NCI-H226 (cell line): ENCODE results near the gene RBM10.
A peak's percentile ranks its signal among the peaks of the same experiment; 100 is the strongest.

Experiments used
- DNase-seq: peaks from one replicate; pipeline ENCODE4 v3.0.0-alpha.2; 2015

RBM10 gene

DNA sequence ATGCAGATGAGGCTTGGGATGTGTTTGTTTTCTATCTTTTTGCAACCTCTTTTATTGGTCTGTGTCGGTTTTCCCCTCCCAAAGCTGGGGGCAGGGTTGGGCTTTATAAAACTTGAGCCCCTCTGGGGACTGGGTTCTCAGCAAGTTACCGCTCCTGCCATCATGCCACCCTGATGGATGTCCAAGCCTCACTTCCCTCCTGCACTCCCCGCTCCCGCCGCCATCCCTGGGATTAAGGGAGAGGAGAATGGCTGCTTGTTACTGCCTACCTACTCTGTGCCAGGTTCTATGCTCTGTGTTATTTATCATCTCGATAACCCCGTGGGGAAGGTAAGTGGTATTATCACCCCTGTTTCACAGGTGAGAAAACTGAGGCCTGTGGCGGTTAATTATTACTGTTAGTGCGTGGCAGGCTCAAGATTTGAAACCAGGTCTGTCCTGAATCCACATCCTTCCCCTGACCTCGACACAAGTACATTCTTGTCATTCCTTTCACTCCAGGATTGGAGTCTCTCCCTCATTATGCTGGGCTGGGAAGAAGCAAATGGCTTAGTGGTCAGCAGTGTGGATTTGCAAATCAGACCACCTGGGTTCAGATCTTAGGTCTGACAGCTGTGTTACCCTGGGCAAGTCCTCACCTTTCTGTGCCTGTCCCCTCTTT lies 53.1 kb downstream of the RBM10 start:
- no peak for DNase-seq

DNA sequence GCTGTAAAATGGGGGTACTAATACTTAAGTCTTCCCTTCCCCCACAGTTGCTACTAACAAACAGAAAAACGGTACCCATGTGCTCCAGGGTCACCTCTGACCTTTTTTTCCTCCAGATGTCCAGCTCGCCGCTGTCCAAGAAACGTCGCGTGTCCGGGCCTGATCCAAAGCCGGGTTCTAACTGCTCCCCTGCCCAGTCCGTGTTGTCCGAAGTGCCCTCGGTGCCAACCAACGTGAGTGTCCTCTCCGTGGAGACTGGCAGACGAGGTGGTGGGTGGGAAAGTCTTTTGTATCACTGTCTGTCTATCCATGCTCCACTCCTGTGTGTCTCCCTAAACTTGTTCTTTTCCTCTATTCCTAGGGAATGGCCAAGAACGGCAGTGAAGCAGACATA lies 53.7 kb downstream of the RBM10 start:
- DNase-seq: no peak

DNA sequence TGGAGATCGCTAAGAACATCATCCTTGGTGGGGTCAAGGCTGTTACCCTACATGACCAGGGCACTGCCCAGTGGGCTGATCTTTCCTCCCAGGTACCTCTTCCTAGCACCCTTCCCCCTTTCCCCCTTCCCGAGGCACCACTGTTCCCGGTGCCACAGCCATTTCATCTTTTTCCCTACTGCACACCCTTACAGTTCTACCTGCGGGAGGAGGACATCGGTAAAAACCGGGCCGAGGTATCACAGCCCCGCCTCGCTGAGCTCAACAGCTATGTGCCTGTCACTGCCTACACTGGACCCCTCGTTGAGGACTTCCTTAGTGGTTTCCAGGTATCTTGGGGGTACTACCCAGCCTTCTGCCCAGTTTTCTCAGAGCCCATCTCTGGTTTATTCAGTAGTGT lies 54.3 kb downstream of the RBM10 start:
- DNase-seq: no peak

DNA sequence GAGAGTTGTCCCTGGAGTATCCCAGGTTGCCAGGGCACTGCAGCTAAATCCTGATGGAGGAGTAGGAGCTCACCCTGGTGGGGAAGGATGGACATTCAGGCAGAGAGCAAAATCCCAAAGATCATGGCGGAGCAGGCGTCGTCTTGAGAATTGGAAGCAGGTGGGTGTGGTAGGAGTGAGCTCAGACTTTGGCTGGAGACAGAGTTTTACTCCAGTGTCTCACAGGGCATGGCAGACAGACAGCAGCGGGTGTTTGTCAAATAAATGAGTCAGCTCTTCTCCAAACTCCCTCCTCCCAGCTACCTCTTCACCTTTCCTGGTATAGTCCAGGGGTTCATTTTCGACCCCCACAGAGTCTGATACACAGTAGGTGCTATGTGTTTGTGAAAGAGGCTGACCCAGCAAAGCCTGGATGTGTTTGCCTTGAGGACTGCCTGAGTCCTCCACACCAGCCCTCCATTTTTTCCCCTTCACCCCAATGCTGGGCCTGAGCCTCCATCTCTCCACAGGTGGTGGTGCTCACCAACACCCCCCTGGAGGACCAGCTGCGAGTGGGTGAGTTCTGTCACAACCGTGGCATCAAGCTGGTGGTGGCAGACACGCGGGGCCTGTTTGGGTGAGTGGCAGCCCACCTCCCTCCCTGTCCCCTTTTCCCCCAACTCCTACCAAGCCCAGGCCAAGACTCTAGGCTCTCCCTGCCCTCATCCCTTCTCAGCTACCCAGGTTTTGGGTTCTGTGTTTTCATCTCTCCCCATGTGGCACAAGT lies 55.5 kb downstream of the RBM10 start:
- DNase-seq: peak; percentile 63

DNA sequence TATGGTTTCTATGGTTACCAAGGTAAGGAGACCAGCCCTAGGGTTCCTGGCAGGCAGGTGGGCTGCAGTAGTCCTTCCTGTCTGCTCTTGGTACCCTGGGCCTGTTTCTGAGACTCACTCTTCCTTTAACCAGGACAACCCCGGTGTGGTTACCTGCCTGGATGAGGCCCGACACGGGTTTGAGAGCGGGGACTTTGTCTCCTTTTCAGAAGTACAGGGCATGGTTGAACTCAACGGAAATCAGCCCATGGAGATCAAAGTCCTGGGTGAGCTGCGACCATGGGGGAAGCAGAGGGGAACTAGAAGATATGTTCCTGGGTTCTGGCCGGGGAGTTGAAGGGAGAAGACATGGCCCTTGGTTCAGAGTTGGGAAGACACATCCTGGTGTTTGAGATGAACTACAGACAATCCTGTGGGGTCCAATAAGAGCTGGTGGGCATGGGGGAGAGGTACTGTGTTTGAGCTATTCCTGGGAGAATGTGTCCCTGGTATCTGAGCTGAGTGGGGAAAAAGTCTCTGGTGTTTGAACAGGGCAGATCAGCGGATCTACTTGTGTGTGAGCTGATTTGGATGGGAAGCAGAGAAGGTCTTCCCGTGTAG lies 56.4 kb downstream of the RBM10 start:
- DNase-seq: no peak

DNA sequence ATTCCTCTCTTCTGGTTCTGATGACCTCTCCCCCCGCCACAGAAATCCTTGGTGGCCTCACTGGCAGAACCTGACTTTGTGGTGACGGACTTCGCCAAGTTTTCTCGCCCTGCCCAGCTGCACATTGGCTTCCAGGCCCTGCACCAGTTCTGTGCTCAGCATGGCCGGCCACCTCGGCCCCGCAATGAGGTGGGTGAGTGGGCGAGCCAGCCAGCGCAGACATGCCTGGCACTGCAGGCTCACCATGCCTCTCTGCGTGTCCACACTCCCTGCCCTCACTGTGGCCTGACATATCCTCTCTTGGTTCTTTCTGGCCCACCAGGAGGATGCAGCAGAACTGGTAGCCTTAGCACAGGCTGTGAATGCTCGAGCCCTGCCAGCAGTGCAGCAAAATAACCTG lies 57.3 kb downstream of the RBM10 start:
- DNase-seq: no peak

DNA sequence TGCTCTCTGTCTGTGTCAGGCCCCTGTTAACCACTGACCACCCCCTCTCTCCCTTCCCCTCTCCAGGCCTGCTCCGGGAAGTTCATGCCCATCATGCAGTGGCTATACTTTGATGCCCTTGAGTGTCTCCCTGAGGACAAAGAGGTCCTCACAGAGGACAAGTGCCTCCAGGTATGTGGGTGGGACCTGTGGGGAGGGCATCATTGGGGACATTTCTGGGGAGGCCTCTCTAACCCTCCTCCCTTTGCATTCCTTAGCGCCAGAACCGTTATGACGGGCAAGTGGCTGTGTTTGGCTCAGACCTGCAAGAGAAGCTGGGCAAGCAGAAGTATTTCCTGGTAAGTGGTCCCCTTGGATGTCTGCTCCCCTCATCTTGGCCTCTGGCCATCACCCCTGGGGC lies 57.9 kb downstream of the RBM10 start:
- DNase-seq: no peak

DNA sequence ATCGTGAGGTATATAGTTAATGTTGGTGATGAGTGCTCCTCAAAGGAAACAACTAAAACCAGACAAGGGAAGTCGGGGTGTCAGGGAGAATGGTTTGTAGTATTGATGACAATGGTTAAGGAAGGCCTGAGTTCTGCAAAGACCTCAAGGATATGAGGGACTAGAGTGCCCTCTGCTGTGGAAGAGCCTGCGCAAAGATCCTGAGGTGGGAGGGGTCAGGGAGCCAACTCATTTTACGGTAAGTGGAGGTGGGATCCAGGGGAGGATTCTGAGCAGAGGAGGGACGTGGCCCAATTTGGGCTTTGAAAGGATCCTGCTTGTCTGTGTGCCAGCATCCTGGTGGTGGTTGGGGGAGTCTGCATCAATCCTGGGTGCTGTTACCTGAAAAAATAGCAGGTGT lies 59.9 kb downstream of the RBM10 start:
- no peak for DNase-seq

DNA sequence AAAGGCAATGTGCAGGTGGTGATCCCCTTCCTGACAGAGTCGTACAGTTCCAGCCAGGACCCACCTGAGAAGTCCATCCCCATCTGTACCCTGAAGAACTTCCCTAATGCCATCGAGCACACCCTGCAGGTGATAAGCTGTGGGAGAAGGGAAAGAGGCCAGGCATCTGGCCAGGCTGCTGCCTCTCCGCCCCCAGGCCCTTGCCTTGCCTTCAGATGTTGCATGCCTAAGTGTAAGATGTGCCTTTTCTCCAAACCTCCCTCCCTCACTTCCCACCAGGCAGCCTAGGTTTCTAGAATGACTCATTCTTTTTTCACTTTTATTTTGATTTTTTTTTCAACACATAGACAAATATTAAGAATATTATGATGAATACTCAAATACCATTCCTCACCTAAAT lies 61.3 kb downstream of the RBM10 start:
- peak; percentile 68 for DNase-seq

DNA sequence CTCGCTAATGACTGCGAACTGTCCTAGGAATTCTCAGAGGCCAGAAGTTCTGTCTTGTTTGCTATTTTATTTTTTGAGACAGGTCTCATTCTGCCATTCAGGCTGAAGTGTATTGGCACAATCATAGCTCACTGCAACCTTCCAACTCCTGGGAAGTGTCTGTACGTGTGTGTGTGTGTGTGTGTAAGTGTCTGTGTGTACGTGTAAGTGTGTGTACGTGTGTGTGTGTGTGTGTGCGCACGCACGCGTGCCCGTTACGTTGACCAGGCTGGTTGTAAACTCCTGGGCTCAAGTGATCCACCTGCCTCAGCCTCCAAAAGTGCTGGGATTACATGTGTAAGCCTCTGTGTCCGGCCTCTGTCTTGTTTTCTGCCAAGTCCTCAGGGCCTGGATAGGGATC lies 63.1 kb downstream of the RBM10 start:
- DNase-seq: no peak

DNA sequence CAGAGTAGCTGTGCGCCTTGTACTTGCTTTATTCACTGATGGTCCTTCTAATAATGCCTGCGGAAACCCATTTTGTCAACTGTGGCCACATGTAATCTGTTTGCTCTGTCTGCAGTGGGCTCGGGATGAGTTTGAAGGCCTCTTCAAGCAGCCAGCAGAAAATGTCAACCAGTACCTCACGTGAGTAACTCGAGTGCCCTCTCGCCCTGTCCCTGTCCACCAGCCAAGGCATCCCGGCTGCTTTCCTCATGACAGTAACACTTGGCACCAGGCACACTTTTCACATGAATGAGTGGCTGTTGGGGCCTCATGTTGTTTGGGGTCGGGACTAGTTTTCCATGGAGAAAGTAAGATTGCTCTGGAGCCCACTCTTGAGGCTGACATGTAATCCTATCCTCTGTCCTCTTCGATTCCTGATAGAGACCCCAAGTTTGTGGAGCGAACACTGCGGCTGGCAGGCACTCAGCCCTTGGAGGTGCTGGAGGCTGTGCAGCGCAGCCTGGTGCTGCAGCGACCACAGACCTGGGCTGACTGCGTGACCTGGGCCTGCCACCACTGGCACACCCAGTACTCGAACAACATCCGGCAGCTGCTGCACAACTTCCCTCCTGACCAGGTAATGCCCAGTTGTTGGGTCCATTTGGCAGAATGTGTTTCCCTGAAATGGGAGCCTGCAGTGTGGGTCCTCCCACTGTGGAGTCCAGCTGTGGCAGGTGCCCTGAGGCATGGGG lies 64.7 kb downstream of the RBM10 start:
- no peak for DNase-seq

DNA sequence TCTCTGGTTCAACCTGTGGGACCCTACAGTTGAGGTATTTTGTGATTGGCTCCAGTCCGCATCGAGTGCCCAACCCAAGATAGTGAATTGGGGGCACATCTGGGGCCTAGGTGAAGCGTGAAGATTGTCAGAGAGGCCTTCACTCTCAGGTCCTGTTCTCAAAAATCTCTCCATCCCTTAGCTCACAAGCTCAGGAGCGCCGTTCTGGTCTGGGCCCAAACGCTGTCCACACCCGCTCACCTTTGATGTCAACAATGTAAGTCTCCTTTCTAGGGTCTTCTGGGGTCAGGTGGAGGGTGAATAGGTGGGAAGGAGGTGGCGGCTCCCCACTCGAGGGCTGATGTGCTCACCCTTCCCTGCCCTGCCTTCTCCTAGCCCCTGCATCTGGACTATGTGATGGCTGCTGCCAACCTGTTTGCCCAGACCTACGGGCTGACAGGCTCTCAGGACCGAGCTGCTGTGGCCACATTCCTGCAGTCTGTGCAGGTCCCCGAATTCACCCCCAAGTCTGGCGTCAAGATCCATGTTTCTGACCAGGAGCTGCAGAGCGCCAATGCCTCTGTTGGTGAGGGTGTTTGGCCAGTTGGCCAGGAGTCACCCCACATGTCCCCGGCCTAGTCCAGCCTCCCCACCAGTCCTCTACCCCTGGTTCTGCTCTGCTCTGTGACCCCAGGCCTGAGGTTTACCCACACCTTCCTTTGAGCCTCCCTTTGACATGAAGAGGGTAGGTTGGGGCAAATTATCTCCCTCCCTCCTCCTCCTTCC lies 65.8 kb downstream of the RBM10 start:
- DNase-seq: no peak

DNA sequence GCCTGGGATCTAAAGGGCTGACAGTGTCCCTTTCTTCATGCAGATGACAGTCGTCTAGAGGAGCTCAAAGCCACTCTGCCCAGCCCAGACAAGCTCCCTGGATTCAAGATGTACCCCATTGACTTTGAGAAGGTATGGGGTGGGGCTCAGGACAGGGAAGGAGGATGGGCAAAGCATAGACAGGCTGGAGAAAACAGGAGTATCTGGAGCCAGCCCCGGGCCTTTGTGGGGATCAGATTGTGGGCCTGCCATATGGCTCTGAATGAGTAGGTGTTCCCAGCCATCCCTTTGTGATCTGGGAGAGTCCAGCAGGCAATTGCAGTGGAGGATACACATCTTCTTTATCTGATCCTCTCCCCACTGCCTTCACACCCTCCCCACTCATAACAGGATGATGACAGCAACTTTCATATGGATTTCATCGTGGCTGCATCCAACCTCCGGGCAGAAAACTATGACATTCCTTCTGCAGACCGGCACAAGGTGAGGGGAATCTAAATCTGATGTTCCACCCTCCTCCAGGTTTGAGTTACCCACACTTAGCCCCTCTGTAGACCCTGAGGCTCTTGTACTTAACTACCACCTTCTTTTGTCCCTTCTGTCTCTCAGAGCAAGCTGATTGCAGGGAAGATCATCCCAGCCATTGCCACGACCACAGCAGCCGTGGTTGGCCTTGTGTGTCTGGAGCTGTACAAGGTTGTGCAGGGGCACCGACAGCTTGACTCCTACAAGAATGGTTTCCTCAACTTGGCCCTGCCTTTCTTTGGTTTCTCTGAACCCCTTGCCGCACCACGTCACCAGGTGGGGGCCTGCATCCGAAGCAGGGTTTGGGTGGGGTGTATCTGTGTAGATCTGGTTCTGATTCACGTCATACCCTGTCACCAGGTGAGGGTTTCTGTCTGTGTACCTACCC lies 67.6 kb downstream of the RBM10 start:
- no peak for DNase-seq

DNA sequence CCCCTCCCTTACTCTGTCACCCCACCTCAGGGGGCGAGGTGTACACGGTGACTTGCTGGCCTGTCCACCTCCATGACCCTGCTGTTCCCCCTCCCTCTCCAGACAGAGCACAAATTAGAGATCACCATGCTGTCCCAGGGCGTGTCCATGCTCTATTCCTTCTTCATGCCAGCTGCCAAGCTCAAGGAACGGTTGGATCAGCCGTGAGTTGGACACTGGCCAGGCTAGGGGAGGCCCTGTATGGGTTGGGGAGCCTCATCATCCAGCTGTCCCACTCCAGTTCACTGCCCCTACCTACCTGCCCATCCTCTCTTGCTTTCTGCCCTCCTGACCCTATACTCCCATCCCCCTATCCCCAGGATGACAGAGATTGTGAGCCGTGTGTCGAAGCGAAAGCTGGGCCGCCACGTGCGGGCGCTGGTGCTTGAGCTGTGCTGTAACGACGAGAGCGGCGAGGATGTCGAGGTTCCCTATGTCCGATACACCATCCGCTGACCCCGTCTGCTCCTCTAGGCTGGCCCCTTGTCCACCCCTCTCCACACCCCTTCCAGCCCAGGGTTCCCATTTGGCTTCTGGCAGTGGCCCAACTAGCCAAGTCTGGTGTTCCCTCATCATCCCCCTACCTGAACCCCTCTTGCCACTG lies 69.5 kb downstream of the RBM10 start:
- no peak for DNase-seq

DNA sequence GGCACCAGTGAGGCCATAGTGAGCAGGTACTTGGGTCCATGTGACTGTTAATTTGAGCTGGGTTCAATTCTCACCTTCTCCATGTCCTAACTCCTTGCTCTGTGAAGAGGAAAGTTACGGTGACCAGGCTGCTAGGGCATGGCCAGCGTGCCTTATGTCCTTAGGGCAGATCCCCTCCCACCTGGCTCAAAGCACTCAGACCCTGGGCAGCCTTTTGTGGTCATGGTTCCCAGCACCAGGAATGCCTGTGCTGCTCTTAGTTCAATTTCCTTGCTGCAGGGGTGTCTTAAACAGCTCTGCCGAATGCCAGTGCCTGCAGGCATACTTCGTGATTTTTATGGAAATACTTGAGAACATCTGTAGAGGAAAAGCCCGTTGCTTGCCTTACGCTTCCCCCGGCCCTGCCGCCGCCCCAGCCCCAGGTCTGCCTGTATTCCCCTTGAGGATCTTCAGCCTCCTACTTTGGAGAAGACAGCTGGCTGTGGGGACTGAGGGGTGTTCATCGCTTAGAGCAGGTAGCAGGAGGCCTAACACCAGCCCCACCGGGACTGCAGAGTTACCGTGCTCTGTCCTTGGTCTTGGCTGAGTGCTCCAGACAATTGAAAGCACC lies 70.4 kb downstream of the RBM10 start:
- DNase-seq: no peak

DNA sequence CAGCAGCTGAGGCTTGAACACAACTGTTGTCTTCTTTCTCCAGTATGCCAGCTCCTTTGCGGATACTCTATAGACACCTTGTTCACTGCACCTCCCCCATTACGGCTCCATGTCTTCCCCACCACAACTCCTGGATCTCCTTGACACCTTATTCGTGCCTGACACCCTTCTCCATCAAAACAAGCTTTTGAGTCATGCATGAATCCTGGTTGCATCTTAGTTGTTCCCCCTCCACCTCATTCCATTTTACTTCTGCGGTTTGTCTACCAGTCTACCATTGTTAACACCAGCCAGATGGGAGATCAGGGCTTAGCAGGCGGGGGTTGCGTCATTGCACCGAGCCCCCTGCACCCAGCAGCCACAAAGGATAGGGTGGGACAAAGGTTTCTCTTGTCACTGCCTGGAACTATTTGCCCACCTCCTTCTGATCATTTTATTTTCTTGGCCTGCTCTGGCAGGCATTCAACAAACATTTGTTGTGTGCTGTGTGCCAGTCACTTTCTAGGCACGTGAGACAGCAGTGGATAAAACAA lies 71.4 kb downstream of the RBM10 start:
- DNase-seq: no peak

DNA sequence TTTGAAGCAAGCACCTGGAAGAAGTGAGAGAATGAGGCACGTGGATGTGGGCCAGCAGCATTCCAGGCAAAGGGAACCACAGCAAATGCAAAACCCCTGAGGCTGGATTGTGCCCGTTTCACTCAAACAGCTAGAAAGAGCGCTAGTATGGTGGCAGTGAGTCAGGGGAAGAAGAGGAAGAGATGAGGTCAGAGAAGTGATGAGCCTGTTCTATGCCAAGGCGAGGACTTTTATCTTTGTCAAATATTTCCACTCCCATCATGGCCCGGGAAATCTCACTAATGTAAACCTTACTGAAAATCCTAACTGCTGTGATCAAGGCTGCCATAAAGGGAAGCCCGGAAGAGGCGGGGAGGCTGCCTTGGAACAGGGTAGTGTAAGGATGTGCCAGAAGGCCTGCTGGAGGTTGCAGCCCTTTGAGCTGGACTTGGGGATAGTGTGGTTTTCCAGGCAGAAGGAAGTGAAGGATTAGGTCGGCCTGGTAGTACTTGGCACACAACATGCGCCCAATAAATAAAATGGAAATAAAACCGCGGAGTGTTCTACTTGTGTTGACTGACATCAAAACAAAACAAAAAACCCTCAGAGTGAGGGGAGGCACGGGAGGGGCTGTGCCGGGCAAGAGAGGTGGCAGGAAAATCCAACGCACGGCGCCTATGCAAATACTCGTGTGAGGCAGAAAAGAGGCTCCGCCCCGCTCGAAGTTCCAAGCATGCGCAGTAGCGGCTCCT lies 72.3 kb downstream of the RBM10 start:
- DNase-seq: peak; percentile 71

DNA sequence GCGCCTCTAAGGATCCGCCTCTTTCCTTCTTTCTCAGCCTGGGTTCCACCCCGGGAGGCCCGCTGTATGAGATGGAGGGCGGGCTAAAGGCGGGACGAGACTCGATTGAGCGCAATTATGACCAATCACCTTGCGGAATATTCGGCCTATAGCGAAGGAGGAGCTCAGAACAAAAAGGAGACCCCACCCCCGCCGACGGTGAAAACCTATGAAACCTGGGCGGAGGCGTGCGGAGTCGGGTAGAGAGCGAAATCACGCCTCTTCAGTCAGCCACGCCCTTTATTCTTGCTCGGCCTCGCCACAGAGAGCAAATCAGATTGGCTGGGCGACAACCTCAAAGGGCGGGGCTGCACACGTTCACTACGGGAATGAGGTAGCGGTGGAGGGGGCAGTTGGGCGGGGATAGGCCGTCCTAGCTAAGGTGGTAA lies 72.8 kb downstream of the RBM10 start:
- DNase-seq: peak; percentile 90

DNA sequence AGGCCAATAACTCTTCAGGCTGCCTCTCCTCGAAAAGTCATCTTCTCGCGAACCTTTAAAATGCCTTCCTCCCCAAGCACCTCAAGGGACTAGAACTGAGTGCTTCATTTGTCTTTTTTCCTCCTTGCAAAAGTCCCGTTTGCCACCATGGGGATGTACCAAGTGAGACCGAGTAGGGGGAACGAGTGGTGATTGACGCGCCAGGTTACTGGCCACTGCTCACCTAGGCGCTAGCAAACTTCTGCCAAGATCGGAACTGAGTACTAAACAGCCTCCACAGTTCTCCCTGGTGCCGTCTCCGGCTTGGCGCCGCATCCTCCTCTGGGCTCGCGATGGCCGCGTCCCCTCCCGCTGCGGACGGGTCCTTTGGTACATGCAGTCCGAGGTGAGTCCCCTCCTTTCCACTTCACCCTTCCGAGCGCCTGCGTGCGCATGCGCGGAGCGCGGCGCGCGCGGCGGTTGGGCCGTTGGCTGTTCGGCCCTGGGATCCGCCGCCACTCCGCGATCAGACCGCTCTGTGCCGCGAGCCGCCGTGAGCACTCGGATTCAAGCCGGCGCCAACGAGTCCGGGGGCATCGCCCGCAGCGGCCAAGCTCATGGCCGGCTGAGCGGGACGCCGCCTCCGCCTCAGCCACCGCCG lies 73.4 kb downstream of the RBM10 start, which contains the start of gene CDK16:
TSS of gene CDK16 (plus strand) at position 402 of the 640 bp plus-strand sequence. CDS start 4,877 bp downstream, outside the sequence.
- DNase-seq: peak; percentile 56
